KMS-11 (cell line): ENCODE results near the gene PGA4.
A peak's percentile ranks its signal among the peaks of the same experiment; 100 is the strongest.

ENCODE experiments used
- H2AFZ ChIP-seq: fragments of 200-600 bp; sonication (generic); 2 replicates; pipeline ENCODE4 v1.6.1; 2016; ENCODE audit warnings: antibody characterized with exemption, mixed run types, low read depth
- H3K27ac ChIP-seq: fragments of 200-600 bp; sonication (generic); 2 replicates; pipeline ENCODE4 v1.6.1; 2016; ENCODE audit warnings: mild to moderate bottlenecking, mixed run types
- H3K27me3 ChIP-seq: fragments of 200-600 bp; sonication (generic); 2 replicates; pipeline ENCODE4 v1.6.1; 2017; ENCODE audit warnings: mild to moderate bottlenecking, low read depth, mixed run types, moderate library complexity; ENCODE audit not compliant: insufficient read depth
- H3K36me3 ChIP-seq: fragments of 200-600 bp; sonication (generic); 2 replicates; pipeline ENCODE4 v1.6.1; 2017; ENCODE audit warnings: mild to moderate bottlenecking, mixed run types; ENCODE audit not compliant: insufficient read depth
- H3K4me1 ChIP-seq: fragments of 200-600 bp; sonication (generic); 2 replicates; pipeline ENCODE4 v1.6.1; 2016; ENCODE audit warnings: mild to moderate bottlenecking, low read depth, mixed run types; ENCODE audit not compliant: poor library complexity, severe bottlenecking
- H3K4me2 ChIP-seq: fragments of 200-600 bp; sonication (generic); 2 replicates; pipeline ENCODE4 v1.7.0; 2016; ENCODE audit warnings: mild to moderate bottlenecking, mixed run types
- H3K4me3 ChIP-seq: fragments of 200-600 bp; sonication (generic); IDR thresholded peaks from 2 replicates; pipeline ENCODE4 v1.6.1; 2017; ENCODE audit warnings: low read depth, low read length, mixed read lengths; ENCODE audit not compliant: insufficient read depth
- H3K79me2 ChIP-seq: fragments of 200-600 bp; sonication (generic); 2 replicates; pipeline ENCODE4 v1.6.1; 2016; ENCODE audit warnings: low read depth, mixed run types; ENCODE audit not compliant: insufficient read depth
- H3K9ac ChIP-seq: fragments of 200-600 bp; sonication (generic); 2 replicates; pipeline ENCODE4 v1.6.1; 2016; ENCODE audit warnings: mild to moderate bottlenecking, mixed run types
- H4K20me1 ChIP-seq: fragments of 200-600 bp; sonication (generic); 2 replicates; pipeline ENCODE4 v1.6.1; 2016; ENCODE audit warnings: mild to moderate bottlenecking, mixed run types; ENCODE audit not compliant: insufficient read depth
- TF ChIP-seq, protein P1 (sequence below): fragments of 200-600 bp; sonication (generic); conservative IDR thresholded peaks from 2 replicates; pipeline ENCODE4 v1.6.1; 2017; ENCODE audit warnings: low read depth, mild to moderate bottlenecking, antibody characterized with exemption, low read length, moderate library complexity, mixed read lengths

PGA4 gene

DNA sequence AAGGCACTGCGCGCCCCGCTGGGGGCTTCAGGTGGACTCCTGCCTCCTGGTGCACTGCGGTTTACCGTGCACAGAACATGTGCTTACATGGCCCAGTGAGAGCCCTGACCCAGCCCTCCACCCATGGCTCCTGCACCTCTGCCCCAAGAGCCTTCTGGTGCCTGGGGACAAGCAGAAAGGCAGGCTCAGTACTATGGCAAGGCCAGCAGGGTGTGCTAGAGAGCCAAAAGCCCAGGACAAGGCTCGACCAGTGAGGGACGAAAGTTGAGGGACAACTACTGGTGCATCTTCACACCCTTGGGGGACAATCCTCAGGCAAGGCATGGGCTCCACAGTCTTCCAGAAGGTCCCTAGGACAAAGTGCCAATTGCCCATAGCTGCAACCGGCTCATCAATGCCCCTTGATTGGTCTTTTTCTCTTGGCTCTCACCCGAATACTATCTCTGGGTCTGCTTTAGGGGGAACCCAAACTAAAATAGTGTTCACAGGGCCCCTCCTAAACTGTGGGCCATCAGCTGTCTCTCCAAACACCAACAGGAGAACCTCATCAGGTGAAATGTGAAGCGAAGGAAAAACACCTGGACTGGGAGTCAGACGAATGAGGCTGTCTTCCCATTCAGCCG is 32.4 kb downstream of the PGA4 start:
- TF ChIP-seq, protein P1, sequence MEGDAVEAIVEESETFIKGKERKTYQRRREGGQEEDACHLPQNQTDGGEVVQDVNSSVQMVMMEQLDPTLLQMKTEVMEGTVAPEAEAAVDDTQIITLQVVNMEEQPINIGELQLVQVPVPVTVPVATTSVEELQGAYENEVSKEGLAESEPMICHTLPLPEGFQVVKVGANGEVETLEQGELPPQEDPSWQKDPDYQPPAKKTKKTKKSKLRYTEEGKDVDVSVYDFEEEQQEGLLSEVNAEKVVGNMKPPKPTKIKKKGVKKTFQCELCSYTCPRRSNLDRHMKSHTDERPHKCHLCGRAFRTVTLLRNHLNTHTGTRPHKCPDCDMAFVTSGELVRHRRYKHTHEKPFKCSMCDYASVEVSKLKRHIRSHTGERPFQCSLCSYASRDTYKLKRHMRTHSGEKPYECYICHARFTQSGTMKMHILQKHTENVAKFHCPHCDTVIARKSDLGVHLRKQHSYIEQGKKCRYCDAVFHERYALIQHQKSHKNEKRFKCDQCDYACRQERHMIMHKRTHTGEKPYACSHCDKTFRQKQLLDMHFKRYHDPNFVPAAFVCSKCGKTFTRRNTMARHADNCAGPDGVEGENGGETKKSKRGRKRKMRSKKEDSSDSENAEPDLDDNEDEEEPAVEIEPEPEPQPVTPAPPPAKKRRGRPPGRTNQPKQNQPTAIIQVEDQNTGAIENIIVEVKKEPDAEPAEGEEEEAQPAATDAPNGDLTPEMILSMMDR, result peak; percentile 83
- no peak overlapping the region for H3K4me2 ChIP-seq
- H3K9ac ChIP-seq, result no peak overlapping the region
- H3K27ac ChIP-seq, result no peak overlapping the region
- no peaks in the 10 kb centered on the region for H3K27me3 ChIP-seq
- H3K4me1 ChIP-seq, result no peaks in the 10 kb centered on the region
- H3K79me2 ChIP-seq, result no peaks in the 10 kb centered on the region
- no peaks in the 10 kb centered on the region for H4K20me1 ChIP-seq
- H2AFZ ChIP-seq, result 0 out of 2 replicates have a peak overlapping the region, but pooled peaks have one; percentile 25
- no peak overlapping the region for H3K4me3 ChIP-seq
- H3K36me3 ChIP-seq, result no peaks in the 10 kb centered on the region

DNA sequence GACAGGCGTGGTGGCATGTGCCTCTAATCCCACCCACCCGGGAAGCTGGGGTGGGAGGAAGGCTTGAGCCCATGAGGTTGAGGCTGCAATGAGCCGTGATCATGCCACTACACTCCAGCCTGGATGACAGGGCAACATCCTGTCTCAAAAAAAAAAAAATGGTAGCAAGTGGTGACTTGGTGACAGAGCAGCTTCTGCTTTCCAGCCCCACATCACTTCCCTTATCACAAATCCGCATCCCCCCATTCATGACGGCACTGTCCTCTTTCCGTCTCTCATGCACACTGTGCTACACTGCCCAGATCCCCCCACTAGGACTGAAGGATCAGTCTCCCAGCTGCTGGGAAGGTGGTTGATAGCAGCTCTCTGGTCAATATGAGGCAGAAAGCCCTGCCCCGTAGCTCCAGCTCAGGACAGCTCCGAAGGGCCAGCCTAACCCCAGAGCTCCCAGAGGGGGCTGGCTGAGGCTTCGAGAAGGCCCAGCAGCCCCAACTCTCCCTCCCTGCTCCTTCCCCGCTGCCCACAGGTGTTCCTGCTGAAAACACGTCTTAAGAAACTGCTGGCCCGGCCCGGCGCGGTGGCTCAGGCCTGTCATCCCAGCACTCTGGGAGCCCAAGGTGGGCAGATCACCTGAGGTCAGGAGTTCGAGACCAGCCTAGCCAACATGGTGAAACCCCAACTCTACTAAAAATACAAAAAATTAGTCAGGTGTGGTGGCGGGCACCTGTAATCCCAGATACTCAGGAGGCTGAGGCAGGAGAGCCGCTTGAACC is 34.7 kb downstream of the PGA4 start:
- H2AFZ ChIP-seq, result no peak overlapping the region
- H3K4me3 ChIP-seq, result no peak overlapping the region
- TF ChIP-seq, protein P1, result no peak
- H3K27me3 ChIP-seq, result no peaks in the 10 kb centered on the region
- no peaks in the 10 kb centered on the region for H3K79me2 ChIP-seq
- H3K27ac ChIP-seq, result no peak overlapping the region
- no peak overlapping the region for H3K9ac ChIP-seq
- no peaks in the 10 kb centered on the region for H3K4me1 ChIP-seq
- no peak overlapping the region for H3K4me2 ChIP-seq
- no peaks in the 10 kb centered on the region for H3K36me3 ChIP-seq
- no peaks in the 10 kb centered on the region for H4K20me1 ChIP-seq

DNA sequence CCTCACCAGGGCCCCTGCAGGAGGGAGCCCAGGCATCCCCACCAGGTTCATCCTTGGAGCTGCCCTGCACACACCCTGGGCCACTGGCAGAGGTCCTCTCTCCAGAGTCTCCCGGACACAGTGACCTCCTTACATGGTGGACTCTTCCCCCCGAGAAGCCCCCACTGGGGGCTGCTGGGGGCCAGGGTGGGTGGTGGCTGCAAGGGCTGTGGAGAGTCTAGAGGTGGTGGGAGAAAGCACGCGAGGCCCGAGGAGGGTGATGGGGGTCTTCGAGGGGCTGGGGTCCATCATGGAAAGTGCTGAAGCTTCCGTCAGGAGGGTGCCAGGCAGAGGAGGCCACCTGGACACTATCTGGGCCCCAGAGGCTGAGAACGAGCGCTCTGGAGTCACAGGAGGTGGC is 36.4 kb downstream of the PGA4 start:
- no peak overlapping the region for H2AFZ ChIP-seq
- no peak overlapping the region for H3K4me2 ChIP-seq
- H3K36me3 ChIP-seq, result no peaks in the 10 kb centered on the region
- H3K27ac ChIP-seq, result no peak overlapping the region
- H3K9ac ChIP-seq, result no peak overlapping the region
- TF ChIP-seq, protein P1, result no peak
- no peak overlapping the region for H3K4me3 ChIP-seq
- H4K20me1 ChIP-seq, result no peaks in the 10 kb centered on the region
- H3K4me1 ChIP-seq, result no peaks in the 10 kb centered on the region
- H3K79me2 ChIP-seq, result no peaks in the 10 kb centered on the region
- no peaks in the 10 kb centered on the region for H3K27me3 ChIP-seq

DNA sequence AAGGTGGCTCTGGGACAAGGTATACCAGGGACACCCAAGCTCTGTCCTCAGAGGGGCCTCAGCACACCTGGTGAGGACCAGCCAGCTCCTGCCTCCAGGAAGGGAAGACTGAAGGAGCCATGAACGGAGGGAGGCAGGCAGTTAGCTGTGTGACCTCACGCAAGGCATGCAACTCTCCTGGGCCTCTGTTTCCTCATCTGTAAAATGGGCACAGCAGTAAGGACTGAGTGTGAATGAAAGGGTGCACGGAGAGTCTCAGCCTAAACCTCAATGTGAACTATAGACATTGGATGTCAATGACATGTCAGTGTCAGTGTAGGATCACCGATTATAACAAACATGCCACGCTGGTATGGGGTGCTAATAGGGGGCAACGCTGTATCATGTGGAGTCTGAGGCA is 37.2 kb downstream of the PGA4 start:
- Histone ChIP-seq H3K36me3 (no peaks in the 10 kb centered on the region), H3K27me3 (no peaks in the 10 kb centered on the region), H3K4me1 (no peaks in the 10 kb centered on the region), H2AFZ (no peak overlapping the region), H3K79me2 (no peaks in the 10 kb centered on the region), H4K20me1 (no peaks in the 10 kb centered on the region), H3K27ac (no peak overlapping the region), H3K4me2 (no peak overlapping the region), H3K4me3 (no peak overlapping the region), H3K9ac (no peak overlapping the region)
- TF ChIP-seq, protein P1, result no peak
